T-cell (primary cell): ENCODE data around the gene PSMG2. TPM values are rescaled to one million over a fixed set of nuclear protein-coding genes. Genes with fewer than 3 reads are reported as not detected.

Source experiments
- ATAC-seq, 4 experiments: fragments of 200-7000 bp in 3 of 4; fragments of 150-1000 bp in 1 of 4; cut with Tn5 transposase; replicated peaks in 1 of 4; 1 replicate in 3 of 4; 2 replicates in 1 of 4; pipeline ENCODE4 v1.10.0; 2021; ENCODE audit warnings: moderate library complexity in 3 of 4, mild to moderate bottlenecking in 2 of 4, moderate number of reproducible peaks in 1 of 4
- CTCF ChIA-PET, 2 donors: fragments of 300-600 bp; sonication (Branson Sonifier 250); formaldehyde crosslinking; loops; one replicate each; lab custom pipeline; 2022; ENCODE audit warnings: antibody characterized with exemption in 2 of 2; lab: Charles Lee
- POLR2A ChIA-PET, 2 donors: fragments of 300-600 bp; sonication (Branson Sonifier 250); formaldehyde crosslinking; loops; one replicate each; lab custom pipeline; 2022; ENCODE audit warnings: antibody characterized with exemption in 2 of 2; lab: Charles Lee
- DNase-seq, 35 experiments: peaks; one replicate each; pipeline versions ENCODE4 v3.0.0 to v3.0.0-alpha.2; 2013 to 2023
- H3K27ac ChIP-seq: one replicate; pipeline ENCODE4 v1.5.1; 2013; ENCODE audit warnings: low read length
- H3K27me3 ChIP-seq, 2 experiments: replicated peaks in 1 of 2; 1 replicate in 1 of 2; 2 replicates in 1 of 2; pipeline versions ENCODE4 v1.6.1 to v1.7.0; 2013; ENCODE audit warnings: low read length in 1 of 2, mixed read lengths in 1 of 2; ENCODE audit not compliant: control insufficient read depth in 2 of 2, insufficient read depth in 2 of 2; ENCODE audit errors: extremely low read depth in 1 of 2
- H3K36me3 ChIP-seq, 2 donors: 1 replicate in 1 of 2; 2 replicates in 1 of 2; pipeline versions ENCODE4 v1.6.1 to v1.7.0; 2013; ENCODE audit warnings: low read length in 1 of 2; ENCODE audit not compliant: control insufficient read depth in 2 of 2, insufficient read depth in 1 of 2; ENCODE audit errors: extremely low read depth in 1 of 2
- H3K4me1 ChIP-seq, 2 experiments: 1 replicate in 1 of 2; 2 replicates in 1 of 2; pipeline versions ENCODE4 v1.6.1 to v1.7.0; 2013; ENCODE audit warnings: low read length in 2 of 2, mixed read lengths in 1 of 2; ENCODE audit not compliant: insufficient read depth in 2 of 2, control insufficient read depth in 1 of 2; ENCODE audit errors: extremely low read depth in 1 of 2
- H3K4me3 ChIP-seq, 2 donors: 1 replicate in 1 of 2; 2 replicates in 1 of 2; pipeline versions ENCODE4 v1.5.1 to v1.7.0; 2013; ENCODE audit warnings: mild to moderate bottlenecking in 2 of 2, low read length in 1 of 2, moderate library complexity in 1 of 2; ENCODE audit not compliant: control insufficient read depth in 1 of 2; ENCODE audit errors: extremely low read depth in 1 of 2
- H3K9me3 ChIP-seq: 2 replicates; pipeline ENCODE4 v1.7.0; 2013
- H3K27ac Mint-ChIP-seq, 2 donors: one replicate each; pipeline ENCODE4 v1.8.0; 2020 to 2021; ENCODE audit warnings: mild to moderate bottlenecking in 2 of 2, mixed read lengths in 2 of 2
- H3K27me3 Mint-ChIP-seq, 2 donors: one replicate each; pipeline ENCODE4 v1.8.0; 2021 to 2022; ENCODE audit warnings: mixed read lengths in 2 of 2
- H3K36me3 Mint-ChIP-seq: one replicate; pipeline ENCODE4 v1.8.0; 2021; ENCODE audit warnings: mixed read lengths
- H3K4me1 Mint-ChIP-seq, 3 donors: one replicate each; pipeline ENCODE4 v1.8.0; 2020 to 2022; ENCODE audit warnings: mixed read lengths in 3 of 3, mild to moderate bottlenecking in 1 of 3
- H3K4me3 Mint-ChIP-seq, 3 donors: one replicate each; pipeline ENCODE4 v1.8.0; 2020 to 2022; ENCODE audit warnings: mild to moderate bottlenecking in 3 of 3, mixed read lengths in 3 of 3, moderate library complexity in 3 of 3
- H3K9me3 Mint-ChIP-seq, 3 donors: one replicate each; pipeline ENCODE4 v1.8.0; 2020 to 2022; ENCODE audit warnings: mixed read lengths in 3 of 3
- WGBS: methylation state at CpG from one replicate; pipeline ENCODE4 v1.1.5; 2013; ENCODE audit warnings: missing lambda C conversion rate; ENCODE audit not compliant: insufficient coverage; 5-methylcytosine and 5-hydroxymethylcytosine counted together
- total RNA-seq, 35 experiments: library from RNA in 6 of 35; stranded (reverse) in 6 of 35; fragments of 120-200 nt in 1 of 35; gene quantifications; one replicate each; pipeline versions ENCODE4 v1.2.1 to v1.2.4 and lab custom pipeline; 2013 to 2026

The PSMG2 gene
- total RNA-seq, 5 donors from 2014 or later (not counting 1 experiment from before 2014, with no cell fraction given), result 50.3 to 59.9 (median 56.1) TPM

- Mint-ChIP-seq H3K9me3 (no peaks in the 10 kb centered on the region), H3K4me1 (no peaks in the 10 kb centered on the region), H3K27ac (no peak overlapping the region), H3K36me3 (peaks cover 3% of the 10 kb centered on the region), H3K27me3 (no peaks in the 10 kb centered on the region), H3K4me3 (no peak overlapping the region)
- POLR2A ChIA-PET, result no interaction called here
- Histone ChIP-seq H3K27ac (no peak overlapping the region), H3K9me3 (no peaks in the 10 kb centered on the region), H3K27me3 (no peaks in the 10 kb centered on the region), H3K4me1 (peaks cover 0 to 3% of the 10 kb centered on the region in 2 experiments), H3K4me3 (no peak overlapping the region), H3K36me3 (no peaks in the 10 kb centered on the region)
- 90% methylated on average over 12 of the region's 13 CpGs for WGBS
- CTCF ChIA-PET, result no interaction called here
- DNase-seq (no peak), ATAC-seq (no peak)
These were observed 64.2 kb downstream of the PSMG2 start for GRCh38 chr18:12766986-12767433.

- ATAC-seq (no peak), DNase-seq (no peak)
- H3K36me3 Mint-ChIP-seq, result peaks cover 3% of the 10 kb centered on the region
- no peak overlapping the region for H3K27ac ChIP-seq
- H3K4me1 Mint-ChIP-seq, result no peaks in the 10 kb centered on the region
- no peaks in the 10 kb centered on the region for H3K9me3 Mint-ChIP-seq
- H3K4me1 ChIP-seq, result peaks cover 0 to 3% of the 10 kb centered on the region in 2 experiments
- no peaks in the 10 kb centered on the region for H3K36me3 ChIP-seq
- no peaks in the 10 kb centered on the region for H3K27me3 ChIP-seq
- no peaks in the 10 kb centered on the region for H3K27me3 Mint-ChIP-seq
- H3K27ac Mint-ChIP-seq, result no peak overlapping the region
- ChIA-PET CTCF (interaction anchor here in 1 of 2 donors (1.0 kb wide), 1 partner anchor 167 kb away, joined by 3 read pairs; no protein-coding TSS in a partner anchor), POLR2A (no interaction called here)
- H3K9me3 ChIP-seq, result no peaks in the 10 kb centered on the region
- H3K4me3 ChIP-seq, result no peak overlapping the region
- H3K4me3 Mint-ChIP-seq, result no peak overlapping the region
- 96% methylated on average over 4 of the region's 9 CpGs for WGBS
These were observed 64.8 kb downstream of the PSMG2 start for GRCh38 chr18:12767580-12768155.

GRCh38 chr18:12768625-12769024 lies 65.8 kb downstream of the PSMG2 start:
- H3K4me3 Mint-ChIP-seq, result no peak overlapping the region
- H3K9me3 ChIP-seq, result no peaks in the 10 kb centered on the region
- H3K36me3 ChIP-seq, result no peaks in the 10 kb centered on the region
- no peaks in the 10 kb centered on the region for H3K9me3 Mint-ChIP-seq
- peaks cover 0 to 3% of the 10 kb centered on the region in 2 experiments for H3K4me1 ChIP-seq
- H3K27ac ChIP-seq, result no peak overlapping the region
- 45% methylated on average over 2 of the region's 3 CpGs for WGBS
- ATAC-seq (no peak), DNase-seq (no peak)
- no peaks in the 10 kb centered on the region for H3K27me3 ChIP-seq
- H3K36me3 Mint-ChIP-seq, result peaks cover 3% of the 10 kb centered on the region
- no peak overlapping the region for H3K4me3 ChIP-seq
- ChIA-PET POLR2A (interaction anchor here in 1 of 2 donors (0.6 kb wide), 1 partner anchor 115 kb away, joined by 3 read pairs; no protein-coding TSS in a partner anchor), CTCF (interaction anchor here in 1 of 2 donors (0.6 to 1.0 kb wide), 2 partner anchors 81 to 166 kb away, joined by 3 to 6 read pairs; no protein-coding TSS in a partner anchor)
- H3K27me3 Mint-ChIP-seq, result no peaks in the 10 kb centered on the region
- H3K27ac Mint-ChIP-seq, result no peak overlapping the region
- H3K4me1 Mint-ChIP-seq, result peaks cover 0 to 6% (median 0%) of the 10 kb centered on the region in 3 donors

GRCh38 chr18:12769136-12769535 lies 66.3 kb downstream of the PSMG2 start:
- H3K27me3 ChIP-seq, result no peaks in the 10 kb centered on the region
- no peaks in the 10 kb centered on the region for H3K27me3 Mint-ChIP-seq
- no peak overlapping the region for H3K4me3 ChIP-seq
- no peaks in the 10 kb centered on the region for H3K9me3 Mint-ChIP-seq
- peaks cover 0 to 5% of the 10 kb centered on the region in 2 experiments for H3K4me1 ChIP-seq
- H3K9me3 ChIP-seq, result no peaks in the 10 kb centered on the region
- no peak for ATAC-seq
- no peak for DNase-seq
- no peak overlapping the region for H3K4me3 Mint-ChIP-seq
- no peaks in the 10 kb centered on the region for H3K36me3 ChIP-seq
- no peak overlapping the region for H3K27ac Mint-ChIP-seq
- CTCF ChIA-PET, result no interaction called here
- H3K27ac ChIP-seq, result no peak overlapping the region
- peaks cover 1% of the 10 kb centered on the region for H3K36me3 Mint-ChIP-seq
- H3K4me1 Mint-ChIP-seq, result peaks cover 0 to 11% (median 0%) of the 10 kb centered on the region in 3 donors
- POLR2A ChIA-PET, result interaction anchor here in 1 of 2 donors (0.6 kb wide), 1 partner anchor 114 kb away, joined by 3 read pairs; no protein-coding TSS in a partner anchor
- 100% methylated on average over 1 of the region's 3 CpGs for WGBS

GRCh38 chr18:12769644-12770440 lies 67.0 kb downstream of the PSMG2 start:
- no peaks in the 10 kb centered on the region for H3K27me3 Mint-ChIP-seq
- H3K9me3 ChIP-seq, result no peaks in the 10 kb centered on the region
- POLR2A ChIA-PET, result no interaction called here
- H3K36me3 Mint-ChIP-seq, result no peaks in the 10 kb centered on the region
- H3K27me3 ChIP-seq, result no peaks in the 10 kb centered on the region
- H3K27ac Mint-ChIP-seq, result no peak overlapping the region
- H3K4me1 Mint-ChIP-seq, result peaks cover 0 to 14% (median 5%) of the 10 kb centered on the region in 3 donors
- no peaks in the 10 kb centered on the region for H3K9me3 Mint-ChIP-seq
- no peak overlapping the region for H3K27ac ChIP-seq
- no peak overlapping the region for H3K4me3 Mint-ChIP-seq
- H3K4me3 ChIP-seq, result no peak overlapping the region
- DNase-seq (no peak), ATAC-seq (no peak)
- peaks cover 0 to 8% of the 10 kb centered on the region in 2 experiments for H3K4me1 ChIP-seq
- H3K36me3 ChIP-seq, result no peaks in the 10 kb centered on the region
- CTCF ChIA-PET, result no interaction called here
- WGBS, result 100% methylated on average over 2 of the region's 4 CpGs

GRCh38 chr18:12770469-12771219 lies 67.8 kb downstream of the PSMG2 start:
- H3K9me3 Mint-ChIP-seq, result no peaks in the 10 kb centered on the region
- POLR2A ChIA-PET, result no interaction called here
- H3K4me1 ChIP-seq, result peaks cover 0 to 8% of the 10 kb centered on the region in 2 experiments
- H3K4me1 Mint-ChIP-seq, result peaks cover 0 to 17% (median 10%) of the 10 kb centered on the region in 3 donors
- H3K36me3 ChIP-seq, result no peaks in the 10 kb centered on the region
- H3K4me3 Mint-ChIP-seq, result no peak overlapping the region
- no peak overlapping the region for H3K27ac ChIP-seq
- no peaks in the 10 kb centered on the region for H3K27me3 Mint-ChIP-seq
- no peaks in the 10 kb centered on the region for H3K9me3 ChIP-seq
- H3K4me3 ChIP-seq, result no peak overlapping the region
- CTCF ChIA-PET, result no interaction called here
- no peaks in the 10 kb centered on the region for H3K27me3 ChIP-seq
- DNase-seq, result no peak
- no peak overlapping the region for H3K27ac Mint-ChIP-seq
- H3K36me3 Mint-ChIP-seq, result no peaks in the 10 kb centered on the region
- no peak for ATAC-seq
- 89% methylated on average over 11 of the region's 15 CpGs for WGBS
